K562 (cell line): ENCODE measurements around the gene TRIM23. TPM values are rescaled to one million over a fixed set of nuclear protein-coding genes. Genes with fewer than 3 reads are reported as not detected.

ENCODE experiments used
- ATAC-seq: fragments of 200-7000 bp; cut with Tn5 transposase; 3 replicates; pipeline ENCODE4 v1.9.1; 2020; ENCODE audit warnings: moderate library complexity
- BruUV-seq: library from RNA; stranded (reverse); fragments of 400-500 nt; replicated peaks from 2 replicates; lab custom pipeline; 2021; lab: Mats Ljungman, UMichigan
- CTCF ChIA-PET: fragments of 300-600 bp; formaldehyde crosslinking; extraction: SDS; loops from one replicate; lab custom pipeline; 2021; ENCODE audit warnings: low intra/inter-chr PET ratio; lab: Yijun Ruan, JAX
- POLR2A ChIA-PET: fragments of 300-600, 350-650 bp; sonication (Branson Sonifier 250); formaldehyde crosslinking; extraction: SDS; loops from one replicate; lab custom pipeline; 2021; ENCODE audit warnings: antibody characterized with exemption, inconsistent platforms; lab: Yijun Ruan, JAX
- DNase-seq, 4 experiments: peaks; one replicate each; pipeline versions ENCODE4 v3.0.0 to v3.0.0-alpha.2; 2011 to 2018; ENCODE audit warnings: low spot score in 3 of 4, mixed read lengths in 3 of 4; ENCODE audit errors: extremely low read depth in 1 of 4
- FAIRE-seq: peaks from 2 replicates; lab custom pipeline; 2011; peaks lifted over from hg19 to GRCh38; lab: Jason Lieb, UNC
- H2AFZ ChIP-seq: 2 replicates; pipeline ENCODE4 v1.6.0; 2011; ENCODE audit warnings: low read depth, low read length, control low read depth, inconsistent platforms
- H3K27ac ChIP-seq: fragments of 200-600 bp; 3 replicates; pipeline ENCODE4 v1.8.0; 2011; ENCODE audit warnings: low read depth, mild to moderate bottlenecking, control low read depth, inconsistent platforms, low read length, moderate library complexity, mixed read lengths; ENCODE audit errors: extremely low read depth
- H3K27me3 ChIP-seq, 2 experiments: fragments of 300-600 bp in 1 of 2; 2 replicates in 1 of 2; 3 replicates in 1 of 2; pipeline versions ENCODE4 v1.6.0 to v1.8.0; 2011; ENCODE audit warnings: inconsistent platforms in 2 of 2, low read length in 2 of 2, mild to moderate bottlenecking in 1 of 2, mixed read lengths in 1 of 2, moderate library complexity in 1 of 2; ENCODE audit not compliant: control insufficient read depth in 2 of 2, insufficient read depth in 2 of 2
- H3K36me3 ChIP-seq: fragments of 300-600 bp; 3 replicates; pipeline ENCODE4 v1.8.0; 2011; ENCODE audit warnings: mild to moderate bottlenecking, low read length, inconsistent platforms; ENCODE audit not compliant: control insufficient read depth, insufficient read depth
- H3K4me1 ChIP-seq, 2 experiments: fragments of 200-600 bp in 1 of 2; replicated peaks in 1 of 2; 2 replicates in 1 of 2; 3 replicates in 1 of 2; pipeline versions ENCODE4 v1.5.1 to v1.8.0; 2011; ENCODE audit warnings: inconsistent platforms in 2 of 2, low read length in 2 of 2, mild to moderate bottlenecking in 1 of 2, mixed read lengths in 1 of 2, moderate library complexity in 1 of 2; ENCODE audit not compliant: control insufficient read depth in 2 of 2, insufficient read depth in 2 of 2
- H3K4me2 ChIP-seq: 2 replicates; pipeline ENCODE4 v1.6.1; 2011; ENCODE audit warnings: low read length, control low read depth, inconsistent platforms, mixed read lengths; ENCODE audit not compliant: insufficient read depth
- H3K4me3 ChIP-seq: fragments of 200-600 bp; sonication (generic), shearing (Covaris generic); 2 replicates; pipeline ENCODE4 v1.5.1; 2016; ENCODE audit warnings: control low read depth, inconsistent platforms
- H3K79me2 ChIP-seq: fragments of 200-600 bp; 3 replicates; pipeline ENCODE4 v1.8.0; 2011; ENCODE audit warnings: low read length, inconsistent platforms; ENCODE audit not compliant: control insufficient read depth, insufficient read depth
- H3K9ac ChIP-seq, 2 experiments: 2 replicates each; pipeline versions ENCODE4 v1.6.0 to v1.6.1; 2011; ENCODE audit warnings: low read depth in 2 of 2, low read length in 2 of 2, control low read depth in 1 of 2, inconsistent platforms in 1 of 2, mild to moderate bottlenecking in 1 of 2, mixed read lengths in 1 of 2; ENCODE audit not compliant: insufficient read depth in 1 of 2
- H3K9me1 ChIP-seq: one replicate; pipeline ENCODE4 v1.6.0; 2011; ENCODE audit warnings: inconsistent platforms, mild to moderate bottlenecking, low read length, moderate library complexity; ENCODE audit not compliant: control insufficient read depth, insufficient read depth
- H3K9me3 ChIP-seq: replicated peaks from 2 replicates; pipeline ENCODE4 v1.5.1; 2011; ENCODE audit warnings: low read depth, low read length, inconsistent platforms; ENCODE audit not compliant: control insufficient read depth, insufficient read depth
- H4K20me1 ChIP-seq: replicated peaks from 2 replicates; pipeline ENCODE4 v1.6.1; 2011; ENCODE audit warnings: low read length, inconsistent platforms, mixed read lengths; ENCODE audit not compliant: control insufficient read depth, insufficient read depth
- CHD1 ChIP-seq: fragments of 200-600 bp; sonication (generic); IDR thresholded peaks from one replicate; pipeline ENCODE4 v1.6.1; 2012; ENCODE audit warnings: mild to moderate bottlenecking, moderate library complexity, low read length, inconsistent platforms
- HEY1 ChIP-seq: fragments of 250-450 bp; sonication (Bioruptor Pico); IDR thresholded peaks from 2 replicates; pipeline ENCODE4 v1.5.0; 2020; ENCODE audit warnings: mild to moderate bottlenecking, moderate library complexity, borderline replicate concordance
- PML ChIP-seq: IDR thresholded peaks from 2 replicates; pipeline ENCODE4 v1.6.1; 2012; ENCODE audit warnings: low read length, inconsistent platforms
- ZNF79 ChIP-seq: fragments of 250-450 bp; sonication (Bioruptor Pico); IDR thresholded peaks from 2 replicates; pipeline ENCODE4 v1.4.0; 2020; ENCODE audit warnings: low read depth, mild to moderate bottlenecking, moderate library complexity
- WGBS: fragments of 100-300 bp; shearing (Covaris generic); methylation state at CpG from one replicate; pipeline ENCODE4 v1.1.6; 2016; ENCODE audit warnings: low coverage, mixed read lengths; ENCODE audit not compliant: insufficient coverage; ENCODE audit errors: missing lambda C conversion rate; 5-methylcytosine and 5-hydroxymethylcytosine counted together
- in situ Hi-C: fragments of 300-500 bp; cut with MboI; formaldehyde crosslinking; loops from 4 replicates; pipeline ENCODE4 v1.15.0; 2018; ENCODE audit warnings: inconsistent platforms, mixed read lengths
- intact Hi-C: fragments of 100-400 bp; cut with micrococcal nuclease; formaldehyde crosslinking; loops from 2 replicates; pipeline ENCODE4 v1.14.2; 2022
- polyA plus RNA-seq, 8 experiments: library from polyadenylated mRNA; depleted of rRNA in 4 of 8; stranded (reverse) in 5 of 8; unstranded in 3 of 8; fragments of >200 nt; fragmentation: Nextera tagmentation in 2 of 8; fragmentation: Illumina TruSeq in 1 of 8; extraction: Ambion mirVana in 2 of 8; extraction: Trizol in 1 of 8; gene quantifications; 2 replicates each; pipeline versions ENCODE4 v1.2.1 to v1.2.3, GENCODE V29; 2011 to 2014; ENCODE audit warnings: inconsistent platforms in 1 of 8, missing spikeins in 1 of 8
- total RNA-seq, 7 experiments: library from RNA; depleted of rRNA in 6 of 7; stranded (reverse); fragments of >200 nt in 6 of 7; fragmentation: Illumina TruSeq in 2 of 7; extraction: Trizol in 2 of 7; gene quantifications; 2 replicates each; pipeline versions ENCODE4 v1.2.1 to v1.2.3, GENCODE V29; 2011 to 2021; ENCODE audit warnings: low replicate concordance in 1 of 7
- TF ChIP-seq, protein P1 (sequence below): IDR thresholded peaks from 3 replicates; pipeline ENCODE4 v1.6.1; 2011; ENCODE audit warnings: borderline replicate concordance, mild to moderate bottlenecking, moderate library complexity; ENCODE audit not compliant: insufficient read length; ENCODE audit errors: extremely low read depth

Gene TRIM23
- total and polyA plus RNA-seq, 9 of the 15 experiments (the other 6 are each of a cell fraction or from before 2014, with no cell fraction given) = 2.4 to 8.5 (median 4.9) TPM

DNA sequence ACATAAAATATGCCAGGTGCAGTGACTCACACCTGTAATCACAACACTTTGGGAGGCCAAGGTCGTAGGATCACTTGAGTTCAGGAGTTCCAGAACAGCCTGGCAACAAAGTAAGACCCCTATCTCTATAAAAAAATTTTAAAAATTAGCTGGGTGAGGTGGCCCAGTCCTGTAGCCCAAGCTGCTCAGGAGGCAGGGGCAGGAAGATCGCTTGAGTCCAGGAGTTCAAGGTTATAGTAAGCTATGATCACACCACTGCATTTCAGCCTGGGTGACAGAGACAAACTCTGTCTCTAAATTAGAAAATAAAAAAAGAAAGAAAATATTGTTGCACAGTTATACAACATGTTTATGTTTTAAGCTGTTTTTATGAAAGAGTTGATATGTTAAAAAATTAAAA is 68.0 kb downstream of the TRIM23 start:
- FAIRE-seq = no peak
- in situ Hi-C loops (no loop called here), intact Hi-C loops (no loop called here)
- no peak overlapping the region for H3K9ac ChIP-seq
- H2AFZ ChIP-seq = no peak overlapping the region
- TF ChIP-seq, protein P1, sequence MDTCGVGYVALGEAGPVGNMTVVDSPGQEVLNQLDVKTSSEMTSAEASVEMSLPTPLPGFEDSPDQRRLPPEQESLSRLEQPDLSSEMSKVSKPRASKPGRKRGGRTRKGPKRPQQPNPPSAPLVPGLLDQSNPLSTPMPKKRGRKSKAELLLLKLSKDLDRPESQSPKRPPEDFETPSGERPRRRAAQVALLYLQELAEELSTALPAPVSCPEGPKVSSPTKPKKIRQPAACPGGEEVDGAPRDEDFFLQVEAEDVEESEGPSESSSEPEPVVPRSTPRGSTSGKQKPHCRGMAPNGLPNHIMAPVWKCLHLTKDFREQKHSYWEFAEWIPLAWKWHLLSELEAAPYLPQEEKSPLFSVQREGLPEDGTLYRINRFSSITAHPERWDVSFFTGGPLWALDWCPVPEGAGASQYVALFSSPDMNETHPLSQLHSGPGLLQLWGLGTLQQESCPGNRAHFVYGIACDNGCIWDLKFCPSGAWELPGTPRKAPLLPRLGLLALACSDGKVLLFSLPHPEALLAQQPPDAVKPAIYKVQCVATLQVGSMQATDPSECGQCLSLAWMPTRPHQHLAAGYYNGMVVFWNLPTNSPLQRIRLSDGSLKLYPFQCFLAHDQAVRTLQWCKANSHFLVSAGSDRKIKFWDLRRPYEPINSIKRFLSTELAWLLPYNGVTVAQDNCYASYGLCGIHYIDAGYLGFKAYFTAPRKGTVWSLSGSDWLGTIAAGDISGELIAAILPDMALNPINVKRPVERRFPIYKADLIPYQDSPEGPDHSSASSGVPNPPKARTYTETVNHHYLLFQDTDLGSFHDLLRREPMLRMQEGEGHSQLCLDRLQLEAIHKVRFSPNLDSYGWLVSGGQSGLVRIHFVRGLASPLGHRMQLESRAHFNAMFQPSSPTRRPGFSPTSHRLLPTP = no peak
- TF ChIP-seq CHD1 = no peak
- TF ChIP-seq HEY1 (CRISPR knock-in tag) = no peak
- TF ChIP-seq ZNF79 (CRISPR knock-in tag) = no peak
- no peak for TF ChIP-seq PML
- no peaks in the 10 kb centered on the region; a peak in 1 of 5 replicates for H3K4me1 ChIP-seq
- peaks cover 5% of the 10 kb centered on the region; the same call in 1 of the 2 replicates for H4K20me1 ChIP-seq
- H3K4me2 ChIP-seq = no peak overlapping the region
- POLR2A ChIA-PET = interaction anchor here (1.6 to 1.8 kb wide), 2 partner anchors 10 to 20 kb away, joined by 6 to 7 read pairs; no protein-coding TSS in a partner anchor
- H3K27me3 ChIP-seq = no peaks in the 10 kb centered on the region
- H3K9me3 ChIP-seq = no peaks in the 10 kb centered on the region
- no peak; the same call in 2 of the 3 replicates for ATAC-seq
- CTCF ChIA-PET = no interaction called here
- H3K27ac ChIP-seq = no peak overlapping the region
- peaks cover 74% of the 10 kb centered on the region for H3K36me3 ChIP-seq
- H3K4me3 ChIP-seq = no peak overlapping the region
- peaks cover 22% of the 10 kb centered on the region for H3K79me2 ChIP-seq
- WGBS = 85% methylated on average over 2 of the region's 2 CpGs
- H3K9me1 ChIP-seq = no peaks in the 10 kb centered on the region
- BruUV-seq = no TSS peak
- no peak for DNase-seq
